ENCODE results near the gene IKBIP.
A peak's percentile ranks its signal among the peaks of the same experiment; 100 is the strongest.

IKBIP gene, protein sequence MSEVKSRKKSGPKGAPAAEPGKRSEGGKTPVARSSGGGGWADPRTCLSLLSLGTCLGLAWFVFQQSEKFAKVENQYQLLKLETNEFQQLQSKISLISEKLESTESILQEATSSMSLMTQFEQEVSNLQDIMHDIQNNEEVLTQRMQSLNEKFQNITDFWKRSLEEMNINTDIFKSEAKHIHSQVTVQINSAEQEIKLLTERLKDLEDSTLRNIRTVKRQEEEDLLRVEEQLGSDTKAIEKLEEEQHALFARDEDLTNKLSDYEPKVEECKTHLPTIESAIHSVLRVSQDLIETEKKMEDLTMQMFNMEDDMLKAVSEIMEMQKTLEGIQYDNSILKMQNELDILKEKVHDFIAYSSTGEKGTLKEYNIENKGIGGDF

DNA sequence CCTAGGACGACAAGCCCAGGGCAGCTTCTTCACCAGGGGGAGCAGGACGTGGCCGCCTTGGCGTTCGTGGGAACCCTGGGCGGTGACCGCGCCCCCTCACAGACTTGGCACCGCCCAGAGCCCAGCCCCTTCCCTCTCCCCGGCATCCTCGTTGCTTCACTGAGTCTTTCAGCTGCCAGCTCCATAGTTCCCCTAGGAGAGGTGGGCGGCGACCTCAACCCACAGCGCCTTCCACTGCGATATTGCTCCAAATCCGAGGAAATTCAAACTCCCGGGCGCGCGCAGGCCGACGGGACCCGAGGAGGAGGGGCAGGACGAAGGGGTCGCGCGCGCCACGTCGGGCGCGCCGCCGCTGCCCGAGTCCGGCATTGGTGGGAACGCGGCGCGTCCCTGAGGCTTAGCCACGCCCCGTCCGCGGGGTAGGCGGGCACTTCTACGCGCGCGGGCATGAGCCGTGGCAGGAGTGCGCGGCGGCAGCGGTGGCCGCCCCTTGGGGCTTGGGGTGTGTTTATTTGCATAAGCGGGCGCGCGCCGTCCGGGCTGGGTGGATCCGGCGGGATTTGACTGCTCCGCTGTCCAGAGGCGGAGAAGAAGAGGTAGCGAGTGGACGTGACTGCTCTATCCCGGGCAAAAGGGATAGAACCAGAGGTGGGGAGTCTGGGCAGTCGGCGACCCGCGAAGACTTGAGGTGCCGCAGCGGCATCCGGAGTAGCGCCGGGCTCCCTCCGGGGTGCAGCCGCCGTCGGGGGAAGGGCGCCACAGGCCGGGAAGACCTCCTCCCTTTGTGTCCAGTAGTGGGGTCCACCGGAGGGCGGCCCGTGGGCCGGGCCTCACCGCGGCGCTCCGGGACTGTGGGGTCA is at the start of gene IKBIP, which contains the start of gene APAF1:
Gene IKBIP (minus strand): TSS at position 77 of the 860 bp plus-strand sequence. CDS start 87 bp downstream, outside the sequence.
Gene APAF1 (plus strand): TSS at position 579 of the 860 bp plus-strand sequence. CDS start 3,070 bp downstream, outside the sequence.
- H3K9ac ChIP-seq, result peak within 1 kb of the TSS; percentile 70
- H3K27me3 ChIP-seq (ENCODE audit: insufficient read depth, low read depth), result no peaks in the 10 kb centered on the region
- no peaks in the 10 kb centered on the region for H3K36me3 ChIP-seq (ENCODE audit: insufficient read depth)
- H3K4me1 ChIP-seq (ENCODE audit: low read depth, poor library complexity, severe bottlenecking), result peaks cover 7% of the 10 kb centered on the region
- peaks cover 30% of the 10 kb centered on the region for H3K79me2 ChIP-seq (ENCODE audit: insufficient read depth, low read depth)
- peak within 1 kb of the TSS; percentile 82 for H2AFZ ChIP-seq (ENCODE audit: low read depth)
- no peaks in the 10 kb centered on the region for H4K20me1 ChIP-seq (ENCODE audit: insufficient read depth)
- TF ChIP-seq, protein P1, sequence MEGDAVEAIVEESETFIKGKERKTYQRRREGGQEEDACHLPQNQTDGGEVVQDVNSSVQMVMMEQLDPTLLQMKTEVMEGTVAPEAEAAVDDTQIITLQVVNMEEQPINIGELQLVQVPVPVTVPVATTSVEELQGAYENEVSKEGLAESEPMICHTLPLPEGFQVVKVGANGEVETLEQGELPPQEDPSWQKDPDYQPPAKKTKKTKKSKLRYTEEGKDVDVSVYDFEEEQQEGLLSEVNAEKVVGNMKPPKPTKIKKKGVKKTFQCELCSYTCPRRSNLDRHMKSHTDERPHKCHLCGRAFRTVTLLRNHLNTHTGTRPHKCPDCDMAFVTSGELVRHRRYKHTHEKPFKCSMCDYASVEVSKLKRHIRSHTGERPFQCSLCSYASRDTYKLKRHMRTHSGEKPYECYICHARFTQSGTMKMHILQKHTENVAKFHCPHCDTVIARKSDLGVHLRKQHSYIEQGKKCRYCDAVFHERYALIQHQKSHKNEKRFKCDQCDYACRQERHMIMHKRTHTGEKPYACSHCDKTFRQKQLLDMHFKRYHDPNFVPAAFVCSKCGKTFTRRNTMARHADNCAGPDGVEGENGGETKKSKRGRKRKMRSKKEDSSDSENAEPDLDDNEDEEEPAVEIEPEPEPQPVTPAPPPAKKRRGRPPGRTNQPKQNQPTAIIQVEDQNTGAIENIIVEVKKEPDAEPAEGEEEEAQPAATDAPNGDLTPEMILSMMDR (conservative IDR thresholded peaks at IDR 0.05; ENCODE audit: low read depth, low read length), result no peak
- H3K27ac ChIP-seq, result peak within 1 kb of the TSS; percentile 68
- peak within 1 kb of the TSS; percentile 85 for H3K4me2 ChIP-seq
- no peak within 1 kb of the TSS for H3K4me3 ChIP-seq (IDR thresholded peaks at IDR 0.05; ENCODE audit: insufficient read depth, low read depth, low read length)

DNA sequence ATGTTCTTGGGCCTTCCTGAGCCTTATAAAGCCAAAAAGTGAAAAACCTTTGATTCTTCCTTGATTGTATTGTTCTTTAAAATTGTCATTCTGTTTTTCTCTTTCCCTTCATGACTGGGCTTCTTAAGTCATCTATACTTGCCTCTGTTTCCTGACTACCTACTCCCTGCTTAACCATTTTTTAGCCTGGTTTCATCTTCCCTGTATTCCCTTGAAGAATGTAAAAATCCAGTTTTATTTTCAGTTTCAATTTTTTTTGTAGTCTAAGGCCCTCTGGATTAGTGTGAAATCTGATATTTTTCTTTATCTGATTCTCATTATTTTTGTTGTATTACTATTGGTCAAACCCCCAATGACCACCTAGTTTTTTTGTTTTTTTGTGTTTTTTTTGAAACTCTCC is 46.8 kb upstream of the IKBIP start:
- no peaks in the 10 kb centered on the region for H3K4me1 ChIP-seq (ENCODE audit: low read depth, poor library complexity, severe bottlenecking)
- no peak overlapping the region for H3K4me3 ChIP-seq (IDR thresholded peaks at IDR 0.05; ENCODE audit: insufficient read depth, low read depth, low read length)
- H3K27ac ChIP-seq, result no peak overlapping the region
- no peaks in the 10 kb centered on the region for H3K79me2 ChIP-seq (ENCODE audit: insufficient read depth, low read depth)
- H2AFZ ChIP-seq (ENCODE audit: low read depth), result no peak overlapping the region
- no peak overlapping the region for H3K4me2 ChIP-seq
- no peaks in the 10 kb centered on the region for H3K36me3 ChIP-seq (ENCODE audit: insufficient read depth)
- no peaks in the 10 kb centered on the region for H4K20me1 ChIP-seq (ENCODE audit: insufficient read depth)
- H3K27me3 ChIP-seq (ENCODE audit: insufficient read depth, low read depth), result no peaks in the 10 kb centered on the region
- TF ChIP-seq, protein P1 (conservative IDR thresholded peaks at IDR 0.05; ENCODE audit: low read depth, low read length), result no peak
- no peak overlapping the region for H3K9ac ChIP-seq

DNA sequence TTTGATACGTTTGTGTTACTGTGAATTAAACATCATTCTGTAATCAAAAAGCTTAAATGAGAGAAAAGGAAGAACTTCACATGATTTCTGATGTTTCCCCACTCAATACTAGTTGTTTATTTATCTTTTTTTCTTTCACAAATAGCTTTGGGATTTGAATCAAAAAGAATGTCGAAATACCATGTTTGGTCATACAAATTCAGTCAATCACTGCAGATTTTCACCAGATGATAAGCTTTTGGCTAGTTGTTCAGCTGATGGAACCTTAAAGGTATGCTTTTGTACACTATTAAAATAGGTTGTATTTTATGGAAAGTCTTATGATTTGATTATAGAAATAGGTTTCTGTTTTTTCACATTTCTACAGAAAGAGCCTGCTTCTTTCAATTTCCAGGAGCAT is 42.0 kb upstream of the IKBIP start:
- no peaks in the 10 kb centered on the region for H3K4me1 ChIP-seq (ENCODE audit: low read depth, poor library complexity, severe bottlenecking)
- no peak overlapping the region for H3K4me3 ChIP-seq (IDR thresholded peaks at IDR 0.05; ENCODE audit: insufficient read depth, low read depth, low read length)
- TF ChIP-seq, protein P1 (conservative IDR thresholded peaks at IDR 0.05; ENCODE audit: low read depth, low read length), result no peak
- no peak overlapping the region for H2AFZ ChIP-seq (ENCODE audit: low read depth)
- H3K27me3 ChIP-seq (ENCODE audit: insufficient read depth, low read depth), result no peaks in the 10 kb centered on the region
- H3K79me2 ChIP-seq (ENCODE audit: insufficient read depth, low read depth), result no peaks in the 10 kb centered on the region
- H3K36me3 ChIP-seq (ENCODE audit: insufficient read depth), result no peaks in the 10 kb centered on the region
- no peak overlapping the region for H3K27ac ChIP-seq
- H4K20me1 ChIP-seq (ENCODE audit: insufficient read depth), result no peaks in the 10 kb centered on the region
- H3K9ac ChIP-seq, result no peak overlapping the region
- H3K4me2 ChIP-seq, result no peak overlapping the region

DNA sequence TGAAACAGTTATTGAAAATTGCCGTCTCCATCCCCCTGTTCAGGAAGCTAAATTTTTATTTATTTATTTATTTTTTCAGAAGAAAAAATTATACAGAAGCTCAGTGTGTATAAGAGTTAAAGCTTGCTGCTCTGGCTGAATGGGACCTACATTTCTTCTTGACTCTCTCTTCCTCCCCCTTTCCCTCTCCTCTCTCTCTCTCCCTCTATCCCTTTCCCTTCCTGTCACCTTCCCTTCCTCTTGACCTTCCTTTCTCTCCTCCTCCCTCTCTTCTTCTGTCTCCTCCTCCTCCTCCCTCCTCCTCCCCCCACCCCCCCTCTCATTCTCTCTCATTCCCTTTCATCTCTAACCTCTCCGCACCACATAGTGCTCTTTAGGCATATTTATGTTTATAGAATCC is 39.6 kb upstream of the IKBIP start:
- TF ChIP-seq, protein P1 (conservative IDR thresholded peaks at IDR 0.05; ENCODE audit: low read depth, low read length), result no peak
- H3K9ac ChIP-seq, result no peak overlapping the region
- no peaks in the 10 kb centered on the region for H4K20me1 ChIP-seq (ENCODE audit: insufficient read depth)
- H3K4me1 ChIP-seq (ENCODE audit: low read depth, poor library complexity, severe bottlenecking), result no peaks in the 10 kb centered on the region
- H3K27ac ChIP-seq, result no peak overlapping the region
- no peaks in the 10 kb centered on the region for H3K79me2 ChIP-seq (ENCODE audit: insufficient read depth, low read depth)
- no peak overlapping the region for H2AFZ ChIP-seq (ENCODE audit: low read depth)
- H3K4me3 ChIP-seq (IDR thresholded peaks at IDR 0.05; ENCODE audit: insufficient read depth, low read depth, low read length), result no peak overlapping the region
- no peaks in the 10 kb centered on the region for H3K27me3 ChIP-seq (ENCODE audit: insufficient read depth, low read depth)
- H3K36me3 ChIP-seq (ENCODE audit: insufficient read depth), result no peaks in the 10 kb centered on the region
- H3K4me2 ChIP-seq, result no peak overlapping the region

Data from KMS-11 (cell line).